NCI-H1436 (cell line): ENCODE results near the gene ACER2.
A peak's percentile ranks its signal among the peaks of the same experiment; 100 is the strongest.

Experiments
- DNase-seq: peaks from one replicate; lab custom pipeline; 2025; lab: John Stamatoyannopoulos, UW

The ACER2 gene

GRCh38 chr9:19456426-19456825 is 47.6 kb downstream of the ACER2 start:
- no peak for DNase-seq

- DNase-seq: peak; percentile 81
Measured at GRCh38 chr9:19456996-19457692, 48.3 kb downstream of the ACER2 start.

DNA sequence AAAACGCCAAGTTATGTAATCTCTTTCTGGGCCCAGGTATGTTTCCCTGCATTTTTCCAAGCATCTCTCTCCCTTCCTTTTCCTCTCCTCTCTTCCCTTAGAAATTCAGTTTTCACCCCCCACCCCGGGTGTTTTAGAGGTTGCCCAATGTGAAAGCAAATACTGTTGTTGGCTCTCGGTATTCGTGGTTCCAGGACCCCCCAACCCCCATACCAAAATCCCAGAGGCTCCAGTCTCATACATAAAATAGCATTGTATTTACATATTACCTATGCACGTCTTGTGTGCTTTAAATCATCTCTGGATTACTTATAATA is 48.8 kb downstream of the ACER2 start:
- DNase-seq: no peak

GRCh38 chr9:19460243-19460642 is 51.4 kb downstream of the ACER2 start:
- no peak for DNase-seq

DNA sequence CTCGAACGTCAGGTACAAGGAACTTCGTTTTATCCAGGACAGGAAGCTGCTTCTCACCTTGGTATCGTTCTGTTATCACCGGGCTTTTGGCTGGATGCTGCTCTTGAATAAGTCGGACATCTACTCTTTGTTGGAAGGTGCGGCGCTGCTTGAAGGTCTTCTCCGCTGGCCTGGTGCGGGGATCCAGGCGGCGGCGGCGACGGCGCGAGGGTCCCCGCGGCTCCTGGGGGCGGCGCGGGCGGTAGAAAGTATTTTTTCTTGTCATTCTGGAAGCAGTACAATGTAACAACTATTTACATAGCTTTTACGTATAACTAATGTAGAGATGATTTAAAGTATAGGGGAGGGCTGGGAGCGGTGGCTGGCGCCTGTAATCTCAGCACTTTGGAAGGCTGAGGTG is 52.3 kb downstream of the ACER2 start:
- no peak for DNase-seq

GRCh38 chr9:19464061-19464763 is 55.4 kb downstream of the ACER2 start:
- DNase-seq: no peak

GRCh38 chr9:19464764-19465585 is 56.2 kb downstream of the ACER2 start:
- peak; percentile 72 for DNase-seq

GRCh38 chr9:19465586-19466279 is 56.9 kb downstream of the ACER2 start:
- no peak for DNase-seq

DNA sequence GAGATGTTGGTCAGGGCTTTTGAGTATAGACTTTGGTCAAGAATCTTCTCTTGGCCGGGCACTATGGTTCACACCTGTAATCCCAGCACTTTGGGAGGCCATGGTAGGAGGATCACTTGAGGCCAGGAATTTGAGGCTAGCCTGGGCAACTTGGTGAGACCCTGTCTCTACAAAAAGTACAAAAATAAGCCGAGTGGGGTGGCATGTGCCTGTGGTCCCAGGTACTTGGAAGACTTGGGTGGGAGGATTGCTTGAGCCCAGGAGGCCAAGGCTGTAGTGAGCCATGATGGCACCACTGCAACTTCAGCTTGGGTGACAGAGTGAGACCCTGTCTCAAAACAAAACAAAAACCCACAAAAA is 57.5 kb downstream of the ACER2 start:
- no peak for DNase-seq

DNA sequence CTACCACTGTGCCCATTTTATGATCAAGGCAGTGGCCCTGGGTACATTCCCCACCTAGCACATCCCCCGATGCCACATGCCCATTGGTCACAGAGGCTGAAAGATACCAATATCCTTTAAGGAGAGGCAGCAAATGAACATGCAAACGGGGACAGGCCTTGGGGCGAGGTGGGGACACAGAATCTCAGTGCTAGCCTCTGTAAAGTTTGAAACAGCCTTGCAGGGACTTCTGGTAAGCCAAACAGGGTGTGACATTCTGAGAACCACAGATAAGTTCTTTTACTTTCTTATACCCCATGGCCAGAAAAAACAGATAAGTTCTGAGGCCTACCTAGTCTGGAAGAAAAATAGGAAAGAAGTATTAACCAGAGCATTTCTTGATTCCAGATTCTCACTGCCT is 60.5 kb downstream of the ACER2 start:
- DNase-seq: no peak

DNA sequence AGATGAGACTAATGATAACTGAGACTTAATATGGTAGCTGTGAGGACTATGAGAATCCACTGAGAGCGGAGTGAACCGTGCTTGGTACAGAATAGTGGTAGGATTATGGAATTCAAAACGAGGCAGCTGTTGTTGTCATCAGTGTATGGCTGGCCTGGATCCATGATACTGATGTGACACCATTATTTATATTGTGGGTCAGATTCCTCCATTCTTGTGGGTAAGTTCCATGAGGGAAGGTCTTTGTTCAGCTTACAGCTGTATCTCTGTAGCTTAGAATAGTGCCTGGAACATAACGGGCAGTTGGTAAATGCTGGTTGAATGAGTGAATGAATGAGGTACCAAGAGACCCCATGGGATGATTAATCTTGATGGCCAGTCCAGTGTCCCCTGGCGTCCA is 61.8 kb downstream of the ACER2 start:
- no peak for DNase-seq

DNA sequence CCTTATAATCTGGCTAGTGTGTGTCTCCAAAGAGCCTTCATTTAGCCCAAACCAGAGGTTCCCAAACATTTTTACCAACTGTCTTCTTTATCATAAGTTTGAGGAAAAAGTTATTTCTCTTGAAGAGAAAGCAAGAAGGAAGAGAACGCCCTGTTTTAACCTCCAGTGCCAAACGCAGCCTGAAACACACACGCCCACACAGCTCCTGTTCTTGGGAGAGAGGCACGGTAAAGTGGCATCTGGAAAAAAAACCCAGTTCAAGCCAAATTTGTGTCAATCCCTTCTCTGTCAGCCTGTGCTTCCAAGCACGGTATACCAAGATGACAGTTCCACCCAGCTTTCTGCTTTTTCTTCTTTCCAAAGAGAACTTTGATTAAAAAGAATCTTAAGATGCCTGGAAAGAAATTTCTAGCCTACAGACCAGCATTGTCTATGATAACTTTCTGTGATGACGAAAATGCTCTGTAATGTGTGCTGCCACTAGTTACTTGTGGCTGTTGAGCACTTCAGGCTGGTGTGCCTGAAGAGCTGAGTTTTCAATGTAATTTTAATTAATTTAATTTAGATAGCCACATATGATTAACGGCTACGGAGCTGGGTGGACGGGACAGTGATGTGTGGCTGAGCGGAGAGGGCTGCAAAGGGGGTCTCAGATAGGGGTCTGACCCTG is 62.3 kb downstream of the ACER2 start:
- no peak for DNase-seq

GRCh38 chr9:19471737-19472648 is 63.2 kb downstream of the ACER2 start:
- DNase-seq: peak; percentile 37

DNA sequence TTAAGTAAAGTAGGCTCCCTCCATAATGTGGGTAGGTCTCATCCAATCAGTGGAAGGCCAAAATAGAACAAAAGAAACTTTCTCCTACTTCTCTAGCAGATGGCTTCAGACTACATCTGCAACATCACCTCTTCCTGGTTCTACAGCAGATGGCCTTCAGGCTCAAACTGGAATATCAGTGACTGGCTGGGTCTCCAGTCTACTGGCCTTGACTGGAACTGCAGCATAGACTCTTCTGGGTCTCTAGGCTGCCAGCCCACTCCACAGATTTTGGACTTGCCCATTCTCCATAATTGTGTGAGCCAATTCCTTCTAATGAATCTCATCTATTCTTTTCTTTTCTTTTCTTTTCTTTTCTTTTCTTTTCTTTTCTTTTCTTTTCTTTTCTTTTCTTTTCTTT is 64.8 kb downstream of the ACER2 start:
- no peak for DNase-seq

DNA sequence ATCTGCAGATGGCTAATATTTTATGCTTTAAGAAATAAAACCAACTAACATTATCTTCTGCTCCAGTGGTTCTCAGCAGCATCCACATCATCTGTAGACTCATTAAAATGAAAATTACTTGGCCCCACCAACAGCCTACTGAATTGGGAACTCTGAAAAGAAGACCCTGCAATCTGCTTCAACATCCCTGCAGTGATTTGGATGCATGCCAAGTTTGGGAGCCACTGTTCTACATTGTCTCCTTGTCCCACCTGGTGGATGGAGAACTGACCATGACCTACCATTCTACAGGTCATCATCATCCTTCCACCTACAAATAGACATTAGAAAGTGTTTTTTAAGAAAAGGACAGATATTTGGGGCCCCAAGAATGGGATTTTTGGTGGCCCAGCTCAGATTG is 71.1 kb downstream of the ACER2 start:
- no peak for DNase-seq

DNA sequence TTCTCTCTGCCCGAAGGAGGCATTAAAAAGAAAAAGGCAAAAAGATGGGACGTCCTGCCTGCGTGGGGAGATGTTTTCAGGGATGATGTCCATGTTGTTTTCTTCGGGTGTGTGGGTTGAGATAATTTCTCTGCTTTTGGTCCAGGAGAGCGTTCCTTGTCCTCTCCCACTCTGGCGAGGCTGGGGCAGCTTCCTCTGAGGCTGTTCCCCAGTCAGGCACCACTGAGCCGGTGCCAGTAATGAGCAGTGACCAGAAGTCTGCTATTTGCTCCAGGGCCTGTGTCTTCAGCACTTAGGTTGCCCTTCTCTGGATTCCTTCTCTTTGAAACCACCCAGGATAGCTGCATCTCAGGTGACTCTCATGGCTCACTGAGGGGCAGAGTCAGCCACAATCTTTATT is 71.5 kb downstream of the ACER2 start:
- DNase-seq: no peak

GRCh38 chr9:19481121-19481870 is 72.5 kb downstream of the ACER2 start:
- DNase-seq: no peak

- DNase-seq: no peak
Measured at GRCh38 chr9:19481971-19482404, 73.2 kb downstream of the ACER2 start.

- DNase-seq: no peak
Measured at GRCh38 chr9:19484699-19485098, 75.9 kb downstream of the ACER2 start.

DNA sequence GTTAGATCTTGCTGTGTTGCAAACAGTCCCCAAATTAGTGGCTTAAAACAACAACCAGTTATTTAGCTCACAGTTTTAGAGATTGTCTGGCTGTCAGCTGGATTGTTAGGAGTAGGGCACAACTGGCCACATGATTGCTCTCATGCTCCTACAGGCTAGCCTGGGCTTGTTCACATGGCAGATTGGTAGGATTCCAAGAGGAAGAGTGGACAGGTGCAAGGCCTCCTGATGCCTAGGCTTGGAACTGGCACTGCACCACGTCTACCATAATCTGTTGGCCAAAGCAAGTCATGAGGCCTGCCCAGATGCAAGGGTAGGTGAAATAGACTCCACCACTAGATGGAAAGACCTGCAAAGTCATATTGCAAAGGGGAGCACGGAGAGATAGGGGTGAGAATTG is 76.4 kb downstream of the ACER2 start:
- no peak for DNase-seq
